ENCODE data around the gene FXYD3.

FXYD3 gene

DNA sequence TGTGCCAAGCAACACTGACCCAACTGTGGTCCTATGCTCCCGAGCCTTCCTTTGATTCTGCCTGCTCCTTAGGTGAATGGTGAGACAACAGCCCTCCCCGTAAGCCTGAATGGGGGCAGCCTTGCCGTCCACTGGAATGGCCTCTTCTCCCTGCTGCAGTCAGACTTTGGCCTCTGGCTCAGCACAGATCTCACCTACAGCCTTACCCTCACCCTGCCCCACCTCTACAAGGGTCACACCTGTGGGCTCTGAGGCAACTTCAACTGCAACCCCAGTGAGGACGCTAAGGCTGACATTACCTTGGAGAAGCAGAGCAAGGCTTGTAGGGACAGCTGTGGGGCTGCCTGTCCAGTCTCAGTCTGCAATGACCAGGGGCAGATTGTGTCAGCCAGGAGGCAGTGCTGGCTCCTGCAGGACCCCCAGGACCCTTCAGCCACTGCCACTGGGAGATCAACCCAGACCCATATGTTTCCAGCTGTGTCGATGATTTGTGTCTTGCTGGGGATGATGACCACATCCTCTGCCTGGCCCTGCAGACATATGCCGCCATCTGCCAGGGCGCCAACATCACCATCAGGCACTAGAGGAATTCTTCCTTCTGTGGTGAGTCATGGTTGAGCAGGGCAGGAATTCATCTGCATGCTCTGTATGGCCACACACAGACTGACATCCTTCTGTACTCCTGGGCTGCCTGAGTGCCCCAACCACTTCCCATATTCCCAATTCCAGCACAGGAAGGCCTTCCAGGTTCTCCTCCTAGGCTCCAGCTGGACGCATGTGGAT is 27.3 kb upstream of the FXYD3 start:
- TF ChIP-seq, protein P1, sequence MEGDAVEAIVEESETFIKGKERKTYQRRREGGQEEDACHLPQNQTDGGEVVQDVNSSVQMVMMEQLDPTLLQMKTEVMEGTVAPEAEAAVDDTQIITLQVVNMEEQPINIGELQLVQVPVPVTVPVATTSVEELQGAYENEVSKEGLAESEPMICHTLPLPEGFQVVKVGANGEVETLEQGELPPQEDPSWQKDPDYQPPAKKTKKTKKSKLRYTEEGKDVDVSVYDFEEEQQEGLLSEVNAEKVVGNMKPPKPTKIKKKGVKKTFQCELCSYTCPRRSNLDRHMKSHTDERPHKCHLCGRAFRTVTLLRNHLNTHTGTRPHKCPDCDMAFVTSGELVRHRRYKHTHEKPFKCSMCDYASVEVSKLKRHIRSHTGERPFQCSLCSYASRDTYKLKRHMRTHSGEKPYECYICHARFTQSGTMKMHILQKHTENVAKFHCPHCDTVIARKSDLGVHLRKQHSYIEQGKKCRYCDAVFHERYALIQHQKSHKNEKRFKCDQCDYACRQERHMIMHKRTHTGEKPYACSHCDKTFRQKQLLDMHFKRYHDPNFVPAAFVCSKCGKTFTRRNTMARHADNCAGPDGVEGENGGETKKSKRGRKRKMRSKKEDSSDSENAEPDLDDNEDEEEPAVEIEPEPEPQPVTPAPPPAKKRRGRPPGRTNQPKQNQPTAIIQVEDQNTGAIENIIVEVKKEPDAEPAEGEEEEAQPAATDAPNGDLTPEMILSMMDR (IDR thresholded peaks at IDR 0.05; ENCODE audit: low read depth, low read length): no peak
- no peak for DNase-seq
- H3K27me3 ChIP-seq (ENCODE audit: insufficient read depth, low read depth, severe bottlenecking): no peaks in the 10 kb centered on the region
- H3K27ac ChIP-seq: no peak overlapping the region
- H3K36me3 ChIP-seq: no peaks in the 10 kb centered on the region
- no peaks in the 10 kb centered on the region for H3K9me3 ChIP-seq (ENCODE audit: severe bottlenecking)
- H3K4me3 ChIP-seq (ENCODE audit: low read depth, low read length): no peak overlapping the region

GRCh38 chr19:35089554-35089953 is 26.1 kb upstream of the FXYD3 start:
- no peak overlapping the region for H3K4me3 ChIP-seq (ENCODE audit: low read depth, low read length)

GRCh38 chr19:35090160-35090505 is 25.5 kb upstream of the FXYD3 start:
- H3K4me3 ChIP-seq (ENCODE audit: low read depth, low read length): no peak overlapping the region
- H3K9me3 ChIP-seq (ENCODE audit: severe bottlenecking): no peaks in the 10 kb centered on the region
- TF ChIP-seq, protein P1 (IDR thresholded peaks at IDR 0.05; ENCODE audit: low read depth, low read length): no peak
- H3K36me3 ChIP-seq: no peaks in the 10 kb centered on the region
- H3K27me3 ChIP-seq (ENCODE audit: insufficient read depth, low read depth, severe bottlenecking): no peaks in the 10 kb centered on the region
- DNase-seq: no peak
- H3K27ac ChIP-seq: no peak overlapping the region; the same call in 1 of the 2 replicates

More at GRCh38 chr19:35089554-35089953, 26.1 kb upstream of the FXYD3 start:
- TF ChIP-seq, protein P1 (IDR thresholded peaks at IDR 0.05; ENCODE audit: low read depth, low read length): no peak
- Histone ChIP-seq H3K27me3 (ENCODE audit: insufficient read depth, low read depth, severe bottlenecking) (no peaks in the 10 kb centered on the region), H3K36me3 (no peaks in the 10 kb centered on the region), H3K27ac (no peak overlapping the region), H3K9me3 (ENCODE audit: severe bottlenecking) (no peaks in the 10 kb centered on the region)
- DNase-seq: no peak

DNA sequence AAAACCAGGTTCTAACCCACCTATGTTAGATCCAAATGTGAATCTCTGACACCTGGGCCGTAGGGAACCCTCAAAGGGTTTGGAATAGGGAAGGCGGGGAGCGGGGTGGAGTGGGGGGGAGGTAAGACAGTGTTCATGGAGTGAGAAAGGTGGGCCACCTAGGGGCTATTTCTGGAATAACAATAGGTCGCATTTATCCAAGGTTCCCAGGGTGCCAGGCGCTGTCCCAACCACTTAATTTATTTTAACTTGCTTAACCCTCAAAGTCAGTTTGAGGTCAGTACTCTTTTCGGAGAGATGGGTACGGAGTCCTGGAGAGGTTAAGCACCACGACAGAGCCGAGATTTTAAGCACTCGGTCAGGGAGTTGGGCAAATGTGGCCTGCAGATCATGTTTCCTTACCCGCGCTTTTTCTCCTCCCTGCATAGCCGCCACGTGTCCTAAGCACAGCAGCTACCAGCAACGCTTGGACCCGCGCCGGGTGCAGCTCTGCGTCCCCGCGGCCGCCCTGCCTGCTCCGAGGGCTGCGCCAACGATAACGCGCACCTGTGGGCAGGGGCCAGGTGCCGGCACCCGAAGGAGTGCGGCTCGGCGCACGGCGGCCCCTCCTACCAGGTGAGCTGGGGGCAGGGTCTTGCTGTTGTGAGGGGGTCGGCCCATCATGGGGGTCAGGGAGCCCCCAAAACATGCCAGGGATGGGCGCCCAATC is 25.0 kb upstream of the FXYD3 start:
- Histone ChIP-seq H3K4me3 (ENCODE audit: low read depth, low read length) (no peak overlapping the region), H3K27me3 (ENCODE audit: insufficient read depth, low read depth, severe bottlenecking) (no peaks in the 10 kb centered on the region), H3K36me3 (no peaks in the 10 kb centered on the region), H3K27ac (peak overlapping the region; percentile 21), H3K9me3 (ENCODE audit: severe bottlenecking) (no peaks in the 10 kb centered on the region)
- DNase-seq: peak; percentile 78
- TF ChIP-seq, protein P1 (IDR thresholded peaks at IDR 0.05; ENCODE audit: low read depth, low read length): peak; percentile 64

- Histone ChIP-seq H3K36me3 (no peaks in the 10 kb centered on the region), H3K9me3 (ENCODE audit: severe bottlenecking) (no peaks in the 10 kb centered on the region), H3K4me3 (ENCODE audit: low read depth, low read length) (no peak overlapping the region), H3K27me3 (ENCODE audit: insufficient read depth, low read depth, severe bottlenecking) (no peaks in the 10 kb centered on the region), H3K27ac (no peak overlapping the region)
- TF ChIP-seq, protein P1 (IDR thresholded peaks at IDR 0.05; ENCODE audit: low read depth, low read length): no peak
- no peak for DNase-seq
Measured at GRCh38 chr19:35093430-35093829, 22.2 kb upstream of the FXYD3 start.
